Effector CD8-positive, alpha-beta T cell (primary cell): ENCODE results near the gene IL15RA.
"Not testable (repeated sequence)": the region's sequence is repeated elsewhere in the genome, so short reads cannot be mapped to it uniquely, and the experiment has no call there.

Experiments
- DNase-seq: peaks from one replicate; lab custom pipeline; 2025; lab: John Stamatoyannopoulos, UW

The IL15RA gene

GRCh38 chr10:5949009-5949759 is 28.2 kb downstream of the IL15RA start:
- no peak for DNase-seq

GRCh38 chr10:5948208-5948585 is 29.1 kb downstream of the IL15RA start:
- no peak for DNase-seq

DNA sequence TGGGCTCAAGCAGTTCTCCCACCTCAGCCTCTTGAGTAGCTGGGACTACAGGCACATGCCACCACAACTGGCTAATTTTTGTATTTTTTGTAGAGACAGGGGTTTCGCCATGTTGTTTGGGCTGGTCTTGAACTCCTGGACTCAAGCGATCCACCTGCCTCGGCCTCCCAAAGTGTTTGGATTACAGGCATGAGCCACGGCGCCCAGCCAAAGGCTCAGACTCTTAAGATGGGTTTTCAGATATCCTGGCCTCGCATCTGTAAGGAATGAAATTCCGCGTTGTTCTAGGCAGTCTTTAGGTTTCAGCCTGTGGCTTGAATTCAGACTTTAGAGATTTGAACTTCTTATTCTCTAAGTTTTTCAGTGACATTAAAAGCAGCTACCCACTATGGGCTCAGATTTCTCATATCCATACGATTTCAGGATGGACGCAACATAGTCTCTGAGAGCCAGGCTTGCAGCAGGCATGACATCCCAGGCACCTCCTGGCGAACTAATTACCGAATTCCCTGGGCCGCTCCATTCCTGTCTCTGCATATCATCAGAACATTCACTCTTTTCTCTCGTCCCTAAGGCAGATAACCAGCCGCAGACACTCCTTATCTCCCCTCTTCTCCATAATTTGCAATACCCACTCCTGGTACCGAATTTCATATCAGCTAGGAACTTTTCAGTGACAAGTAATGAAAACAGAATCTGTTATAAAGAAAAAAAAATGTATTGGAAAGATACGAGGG is 29.7 kb downstream of the IL15RA start:
- DNase-seq: no peak

- DNase-seq: no peak
Measured at GRCh38 chr10:5946786-5947185, 30.6 kb downstream of the IL15RA start.

DNA sequence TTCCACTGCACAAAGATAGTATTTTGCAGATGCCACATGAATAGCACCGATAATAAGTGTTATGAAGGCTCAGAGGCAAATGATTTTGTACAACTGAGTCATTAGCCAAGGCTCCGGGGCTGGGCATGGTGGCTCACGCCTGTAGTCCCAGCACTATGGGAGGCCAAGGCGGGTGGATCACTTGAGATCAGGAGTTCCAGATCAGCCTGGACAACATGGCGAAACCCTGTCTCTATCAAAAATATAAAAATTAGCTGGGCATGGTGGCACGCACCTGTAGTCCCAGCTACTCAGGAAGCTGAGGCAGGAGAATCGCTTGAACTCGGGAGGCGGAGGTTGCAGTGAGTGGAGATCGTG is 30.9 kb downstream of the IL15RA start:
- not testable (repeated sequence) for DNase-seq

GRCh38 chr10:5945561-5946418 is 31.6 kb downstream of the IL15RA start:
- DNase-seq: no peak

GRCh38 chr10:5945190-5945509 is 32.2 kb downstream of the IL15RA start:
- no peak for DNase-seq

DNA sequence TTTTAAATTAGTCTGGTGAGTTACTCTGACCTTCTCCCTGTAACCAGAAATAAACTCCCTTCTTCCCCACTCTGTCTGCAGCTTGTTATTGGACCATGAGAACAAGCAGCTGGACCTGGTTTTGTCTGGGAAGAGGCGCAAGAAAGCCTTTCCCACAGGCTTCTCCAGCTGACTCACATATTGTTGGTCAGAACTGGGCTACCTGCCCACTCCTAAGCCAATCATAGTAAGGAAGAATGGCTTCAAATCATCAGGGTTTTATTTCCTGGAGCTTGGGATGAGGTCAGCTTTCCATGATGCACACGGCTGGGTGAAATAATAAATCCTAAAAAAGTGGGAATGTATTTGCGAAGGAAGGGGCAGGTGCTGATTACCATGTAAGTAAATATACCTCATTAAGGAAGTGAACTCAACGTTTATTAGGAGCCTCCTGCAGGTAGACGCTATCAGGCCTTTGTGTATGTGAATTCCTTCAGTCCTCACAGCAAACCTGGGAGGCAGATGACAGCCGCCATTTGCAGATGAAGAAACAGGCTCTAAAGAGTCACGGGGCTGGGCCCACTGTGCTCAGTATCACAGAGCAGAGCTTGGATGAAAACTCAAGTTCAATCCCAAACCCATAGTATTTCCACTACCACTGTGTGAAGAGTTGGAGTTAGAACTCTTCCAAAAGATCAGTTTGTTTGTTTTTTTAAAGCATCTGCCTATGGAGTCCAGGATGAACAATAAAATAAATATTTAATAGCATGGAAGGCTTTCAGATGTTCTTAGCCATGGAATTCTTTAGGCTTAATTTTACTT is 32.8 kb downstream of the IL15RA start:
- DNase-seq: no peak

GRCh38 chr10:5943536-5943935 is 33.8 kb downstream of the IL15RA start:
- DNase-seq: no peak

DNA sequence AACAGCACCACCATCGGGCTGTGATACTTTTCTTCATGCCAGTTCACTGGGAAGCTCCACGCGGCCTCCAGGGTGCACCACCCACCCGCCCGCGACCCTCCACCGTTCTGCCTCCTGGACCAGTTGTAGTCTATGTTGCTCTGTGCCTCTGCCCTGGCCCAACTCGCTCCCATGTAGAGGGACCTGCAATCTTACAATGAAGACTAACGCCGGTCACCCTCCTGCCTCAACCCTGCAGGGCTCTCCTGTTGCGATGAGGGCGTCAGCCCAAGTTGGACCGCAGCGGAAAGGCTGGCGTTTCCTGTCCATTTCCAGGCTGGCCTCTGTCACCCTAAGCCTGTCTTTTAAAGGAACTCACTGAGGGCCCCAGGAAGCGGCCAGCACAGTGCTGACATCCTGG is 34.9 kb downstream of the IL15RA start:
- DNase-seq: no peak

DNA sequence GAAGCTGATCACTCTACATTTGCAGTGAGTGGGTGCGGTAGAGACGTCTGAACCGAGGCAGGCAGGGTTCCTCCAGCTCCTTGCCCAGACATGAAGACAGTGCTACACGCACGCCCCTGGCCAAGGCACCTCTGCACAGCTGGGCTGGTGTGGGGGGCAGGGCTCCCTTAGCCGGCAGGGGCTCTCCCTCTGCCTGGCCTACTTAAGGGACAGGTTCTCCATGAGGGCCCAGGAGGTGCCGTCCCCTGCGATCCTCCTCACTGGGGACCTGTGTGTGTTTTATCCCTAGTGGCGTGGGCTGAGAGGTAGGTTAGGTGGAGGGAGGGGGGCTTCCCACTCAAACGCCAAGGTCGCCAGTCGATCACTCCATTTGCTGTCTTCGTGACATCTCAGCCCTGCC is 35.3 kb downstream of the IL15RA start:
- DNase-seq: no peak

DNA sequence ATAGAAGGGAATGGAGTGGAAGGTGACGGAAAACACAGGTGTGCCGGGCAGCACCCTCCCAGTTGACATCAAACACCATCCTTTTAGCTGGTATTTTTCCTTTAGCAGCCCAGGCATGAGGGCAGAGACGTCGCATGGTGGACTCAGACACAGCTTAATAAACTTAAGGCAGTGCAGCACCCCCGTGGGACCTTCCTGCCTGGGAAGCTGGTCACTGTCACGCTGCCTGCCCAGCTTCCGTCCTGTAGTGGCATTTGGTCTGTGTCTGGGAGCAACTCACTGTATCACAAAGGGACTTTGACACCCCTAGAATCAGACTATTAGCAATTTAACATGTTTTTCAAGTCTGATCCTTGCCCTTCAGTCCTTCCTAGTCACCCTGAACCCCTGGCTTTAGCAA is 35.8 kb downstream of the IL15RA start:
- no peak for DNase-seq

GRCh38 chr10:5940807-5941218 is 36.5 kb downstream of the IL15RA start:
- no peak for DNase-seq

DNA sequence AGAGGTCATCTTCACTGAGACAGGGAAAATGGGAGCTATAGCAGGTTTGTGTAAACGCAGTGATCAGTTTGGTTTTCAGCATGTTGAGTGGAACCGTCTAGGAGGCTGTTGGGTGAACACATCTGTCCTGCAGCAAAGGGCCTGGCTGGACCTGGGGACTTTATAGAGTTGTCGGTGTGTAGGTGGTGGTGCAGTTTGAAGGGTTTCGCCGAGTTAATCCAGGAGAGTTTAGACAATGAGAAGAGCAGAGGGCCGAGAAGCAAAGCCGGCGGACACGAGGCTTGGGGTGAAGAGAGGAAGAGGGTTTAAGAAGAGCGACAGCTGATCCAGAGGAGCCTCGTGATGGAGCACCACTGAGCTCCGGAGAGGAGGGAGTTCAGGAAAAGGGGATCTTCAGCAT is 39.1 kb downstream of the IL15RA start:
- DNase-seq: no peak

- no peak for DNase-seq
Measured at GRCh38 chr10:5937016-5937415, 40.3 kb downstream of the IL15RA start.

GRCh38 chr10:5935628-5936027 is 41.7 kb downstream of the IL15RA start:
- DNase-seq: no peak

DNA sequence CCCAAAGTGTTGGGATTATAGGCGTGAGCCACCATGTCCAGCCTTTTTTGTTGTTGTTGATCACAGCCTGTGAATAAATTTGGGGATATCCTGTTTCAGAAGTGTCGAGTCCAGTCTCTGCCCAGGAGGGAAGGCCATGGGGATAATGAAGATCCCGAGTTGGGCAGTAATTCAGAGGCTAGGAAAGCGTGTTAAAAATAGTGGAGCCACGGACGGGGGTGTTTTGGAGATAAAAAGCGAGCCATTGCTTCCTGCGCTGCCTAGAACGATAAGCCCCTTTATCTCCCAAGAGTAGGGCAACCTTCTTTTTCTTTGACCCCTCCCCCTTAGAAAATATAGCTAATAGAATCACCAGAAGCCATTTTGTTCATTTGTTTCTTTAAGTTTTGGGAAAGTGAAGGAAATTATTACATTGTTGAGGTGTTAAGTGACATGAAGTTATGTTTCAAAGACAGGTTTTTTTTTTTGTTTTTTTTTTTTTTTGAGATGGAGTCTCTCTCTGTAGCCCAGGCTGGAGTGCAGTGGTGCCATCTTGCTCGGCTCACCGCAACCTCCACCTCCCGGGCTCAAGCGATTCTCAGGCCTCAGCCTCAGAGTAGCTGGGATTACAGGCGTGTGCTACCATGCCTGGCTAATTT is 43.3 kb downstream of the IL15RA start:
- no peak for DNase-seq

- DNase-seq: no peak
Measured at GRCh38 chr10:5932345-5932744, 45.0 kb downstream of the IL15RA start.

GRCh38 chr10:5930272-5930671 is 47.1 kb downstream of the IL15RA start:
- DNase-seq: no peak

GRCh38 chr10:5929442-5929841 is 47.9 kb downstream of the IL15RA start:
- DNase-seq: no peak

- DNase-seq: no peak
Measured at GRCh38 chr10:5927306-5927705, 50.0 kb downstream of the IL15RA start.

DNA sequence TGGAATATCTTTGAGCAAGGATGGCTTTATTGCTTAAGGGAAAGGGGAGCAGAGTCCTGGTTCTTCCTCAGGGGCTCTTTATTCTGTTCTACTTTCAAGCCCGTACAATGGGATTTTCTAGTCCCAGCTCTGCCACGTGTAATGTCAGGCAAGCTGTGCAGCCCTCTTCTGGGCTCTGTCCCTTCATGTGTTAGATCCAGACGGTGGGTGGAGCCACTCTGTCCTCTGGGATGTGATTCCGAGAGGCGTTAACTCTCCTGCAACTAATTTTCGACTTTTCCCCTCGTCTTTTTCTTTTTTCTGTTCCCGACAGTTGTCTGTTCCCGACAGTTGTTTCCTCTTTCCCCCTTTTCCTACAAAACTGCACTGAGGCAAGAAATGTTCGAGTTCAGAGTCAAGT is 52.5 kb downstream of the IL15RA start:
- DNase-seq: no peak
